GM18951 (cell line): ENCODE results near the gene YKT6.

ENCODE experiments used
- POLR2A ChIP-seq: IDR thresholded peaks from 4 replicates; pipeline ENCODE4 v1.6.1; 2011; ENCODE audit warnings: mild to moderate bottlenecking; ENCODE audit not compliant: insufficient read length, insufficient read depth; ENCODE audit errors: extremely low read depth
- in situ Hi-C: fragments of 300-500 bp; cut with MboI; formaldehyde crosslinking; loops from one replicate; pipeline ENCODE4 v1.12.0; 2022; ENCODE audit warnings: low sequenced_read_pairs, mixed read lengths, inconsistent platforms; ENCODE audit not compliant: unreplicated experiment

Gene YKT6

DNA sequence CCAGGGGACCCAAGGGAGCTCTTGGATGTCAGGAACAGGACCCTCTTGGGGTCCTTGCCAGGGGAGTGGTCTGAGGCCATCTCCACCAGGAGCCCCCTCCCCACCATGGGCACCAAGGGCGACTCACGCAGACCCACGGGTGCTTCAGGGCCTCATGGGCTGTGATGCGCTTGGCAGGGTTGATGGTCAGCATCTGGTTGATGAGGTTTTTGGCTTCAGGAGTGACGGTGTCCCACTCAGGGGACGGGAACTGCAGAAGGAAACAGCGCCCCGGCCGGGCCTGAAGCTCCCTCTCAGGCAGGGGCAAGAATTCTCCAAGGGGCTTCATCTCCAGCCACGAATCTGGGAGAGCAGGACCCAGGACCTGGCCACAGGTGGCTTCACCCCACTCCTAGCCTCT is 41.3 kb downstream of the YKT6 start:
- in situ Hi-C loops = loop anchor here (25.0 kb wide), 1 partner anchor 245 kb away; the partner anchor contains the start of gene NUDCD3
- no peak for TF ChIP-seq POLR2A

DNA sequence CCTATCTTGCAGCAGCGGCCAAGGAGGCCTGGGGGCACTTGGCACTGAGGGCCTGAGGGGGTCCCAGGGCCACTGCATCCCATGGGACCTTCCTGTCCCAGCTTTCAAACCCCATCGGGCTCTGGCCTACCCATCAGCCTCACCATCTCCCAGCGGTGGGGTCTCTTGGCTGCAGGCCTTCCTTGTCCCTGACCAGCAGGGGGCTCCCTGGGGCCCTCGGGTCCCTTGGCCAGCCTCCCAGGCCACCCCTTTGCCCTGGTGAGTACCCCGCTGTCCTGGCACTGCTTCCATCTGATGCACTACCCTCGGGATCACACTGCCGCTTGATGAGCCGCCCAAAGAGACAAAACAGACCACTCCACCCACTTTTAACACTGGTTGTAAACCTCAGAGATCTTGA is 43.5 kb downstream of the YKT6 start:
- TF ChIP-seq POLR2A = no peak
- in situ Hi-C loops = loop anchor here (25.0 kb wide), 1 partner anchor 243 kb away; the partner anchor contains the start of gene NUDCD3

DNA sequence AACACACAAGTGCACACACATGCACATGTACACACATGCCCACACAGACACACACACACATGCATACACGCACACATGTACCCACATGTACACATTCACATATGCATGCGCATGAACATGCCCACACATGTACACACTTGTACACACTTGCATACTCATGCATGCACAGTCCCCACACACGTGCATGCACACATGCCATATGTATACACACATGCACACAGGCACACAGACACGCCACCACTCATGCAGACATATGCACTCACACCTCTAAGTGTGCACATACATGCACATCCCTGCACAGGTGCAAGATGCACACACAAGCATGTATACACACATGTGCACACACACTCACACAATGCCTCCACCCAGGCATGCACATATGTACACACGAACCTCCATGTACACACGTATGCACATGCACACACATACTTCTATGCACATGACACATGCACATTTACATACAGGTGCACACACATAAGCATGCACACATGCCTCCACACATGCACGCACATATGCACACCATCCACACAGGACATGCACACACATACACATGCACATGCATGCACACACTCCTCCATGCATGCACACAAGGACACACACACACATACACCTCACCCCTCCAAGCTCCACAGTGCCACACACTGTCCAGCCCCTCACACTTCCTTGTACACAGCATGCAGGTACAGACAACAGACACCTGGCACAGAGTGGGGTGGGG is 45.8 kb downstream of the YKT6 start:
- no peak for TF ChIP-seq POLR2A
- in situ Hi-C loops = loop anchor here (25.0 kb wide), 1 partner anchor 241 kb away; the partner anchor contains the start of gene NUDCD3

DNA sequence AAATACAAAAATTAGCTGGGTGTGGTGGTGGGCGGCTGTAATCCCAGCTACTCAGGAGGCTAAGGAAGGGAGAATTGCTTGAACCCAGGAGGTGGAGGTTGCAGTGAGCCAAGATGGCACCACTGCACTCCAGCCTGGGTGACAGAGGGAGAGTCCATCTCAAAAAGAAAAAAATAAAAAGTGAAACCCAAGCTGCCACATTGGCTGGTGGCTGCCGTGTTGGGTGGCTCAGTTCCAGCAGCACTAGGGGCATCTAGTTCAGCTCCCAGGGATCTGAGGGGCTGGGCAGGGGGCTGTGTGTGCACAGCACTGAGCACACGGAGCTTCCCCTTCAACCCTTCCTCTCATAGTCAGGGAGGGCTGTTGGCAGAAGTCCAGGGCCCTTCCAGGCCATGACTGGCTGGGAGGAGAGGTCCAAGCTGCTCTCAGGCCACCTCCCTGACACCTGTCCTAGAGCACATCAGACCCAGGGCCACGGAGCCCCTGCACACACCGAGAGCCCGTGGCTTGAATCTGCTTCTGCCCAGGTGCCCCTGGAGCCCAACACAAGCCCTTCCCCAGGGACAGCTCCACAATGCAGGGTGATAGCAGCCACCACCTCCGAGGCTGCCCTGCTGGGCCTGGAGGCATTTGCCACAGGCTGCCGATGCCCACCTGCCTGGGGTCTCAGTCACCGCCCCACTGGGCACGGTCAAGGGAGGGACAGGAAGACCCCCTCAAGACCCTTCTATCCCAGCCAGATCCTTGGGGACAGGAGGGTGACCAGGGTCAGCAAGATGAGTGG is 47.3 kb downstream of the YKT6 start:
- in situ Hi-C loops = loop anchor here (25.0 kb wide), 1 partner anchor 239 kb away; the partner anchor contains the start of gene NUDCD3
- no peak for TF ChIP-seq POLR2A

DNA sequence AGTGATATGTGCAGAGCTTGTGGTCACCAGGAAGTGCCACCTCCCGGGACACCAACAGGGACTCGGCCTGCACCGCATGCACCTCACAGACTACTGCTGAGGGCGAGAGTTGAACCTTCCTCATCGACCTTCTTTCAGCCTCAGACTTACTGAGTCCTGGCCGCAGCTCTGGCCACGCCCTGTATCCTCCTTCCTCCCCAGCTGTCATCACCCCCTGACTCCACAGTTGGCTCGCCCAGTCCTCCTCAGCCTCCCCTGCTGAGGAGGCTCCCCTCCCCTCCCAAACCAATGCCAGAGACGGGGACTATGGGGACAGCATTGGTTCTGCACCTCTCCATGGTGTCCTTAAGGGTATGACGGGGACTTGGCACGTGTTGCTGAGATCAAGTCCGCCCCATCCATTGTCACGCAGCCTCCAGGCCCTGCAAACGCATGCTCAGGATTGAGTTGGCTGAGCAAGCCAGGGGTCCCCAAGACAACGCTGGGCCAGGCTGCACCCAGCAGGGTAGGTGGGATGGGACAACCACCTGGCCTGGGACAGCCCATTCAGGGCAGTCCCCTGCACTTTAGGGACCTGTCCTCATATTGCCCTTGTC is 49.0 kb downstream of the YKT6 start:
- in situ Hi-C loops = loop anchor here (25.0 kb wide), 1 partner anchor 238 kb away; the partner anchor contains the start of gene NUDCD3

DNA sequence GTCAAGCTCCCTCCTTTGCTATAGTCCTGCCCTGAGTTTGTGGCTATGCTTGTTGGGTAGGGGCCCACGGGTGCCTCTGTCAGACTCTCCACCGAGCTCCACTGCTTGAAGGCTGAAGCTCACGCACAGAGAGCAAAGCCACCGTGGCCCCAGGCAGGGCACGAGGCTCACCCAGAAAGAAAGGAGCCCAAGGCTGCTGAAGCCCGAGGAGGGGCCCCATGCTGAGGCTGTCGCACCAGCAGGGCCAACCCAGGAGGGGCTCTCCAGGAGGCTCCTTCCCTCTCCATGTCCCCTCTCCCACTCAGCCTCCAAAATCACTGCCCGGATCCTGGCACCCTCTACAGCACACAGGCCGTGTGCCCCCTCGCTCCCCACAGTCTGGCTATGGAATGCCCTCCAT is 50.5 kb downstream of the YKT6 start:
- in situ Hi-C loops = no loop called here
- TF ChIP-seq POLR2A = no peak

More for the DNA sequence above, 49.0 kb downstream of the YKT6 start:
- no peak for TF ChIP-seq POLR2A

DNA sequence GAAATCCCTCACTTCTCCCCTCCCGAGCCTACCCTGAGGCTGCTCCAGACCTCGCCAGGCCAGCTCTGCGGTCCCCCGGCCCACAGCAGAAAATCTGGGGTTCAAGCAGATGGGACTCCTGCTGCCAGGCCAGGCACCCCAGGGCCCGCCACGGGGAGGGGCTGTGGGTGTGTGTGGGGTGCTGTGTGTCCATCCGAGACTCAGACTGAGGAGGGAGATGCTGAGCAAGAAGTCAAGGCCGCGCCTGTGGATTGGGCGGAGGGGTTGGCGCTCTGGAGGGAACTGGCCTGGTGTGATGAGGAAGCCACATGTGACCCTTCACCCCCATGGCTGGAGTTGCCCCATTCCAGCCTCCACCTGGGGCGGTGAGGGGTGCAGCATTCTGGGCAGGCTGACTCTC is 51.1 kb downstream of the YKT6 start:
- in situ Hi-C loops = no loop called here
- TF ChIP-seq POLR2A = no peak

DNA sequence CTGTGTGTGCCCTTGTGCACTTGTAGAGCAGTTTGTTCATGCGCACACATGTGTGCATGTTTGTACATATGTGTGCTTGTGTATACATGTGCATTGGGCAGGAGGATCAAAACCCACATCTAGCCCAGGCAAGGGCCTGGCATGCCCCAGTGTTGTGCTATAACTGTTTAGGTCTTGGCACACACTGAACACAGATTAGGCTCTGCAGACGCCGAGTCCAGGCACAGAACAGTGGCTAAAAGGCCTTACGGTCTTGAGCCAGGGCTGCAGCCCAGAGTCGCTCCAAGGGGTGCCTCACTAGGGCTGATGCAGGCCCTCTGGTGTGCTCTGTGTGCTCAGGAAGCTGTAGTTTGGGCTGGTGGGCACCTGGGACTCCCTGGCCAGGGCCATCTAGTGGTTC is 55.7 kb downstream of the YKT6 start:
- no peak for TF ChIP-seq POLR2A

DNA sequence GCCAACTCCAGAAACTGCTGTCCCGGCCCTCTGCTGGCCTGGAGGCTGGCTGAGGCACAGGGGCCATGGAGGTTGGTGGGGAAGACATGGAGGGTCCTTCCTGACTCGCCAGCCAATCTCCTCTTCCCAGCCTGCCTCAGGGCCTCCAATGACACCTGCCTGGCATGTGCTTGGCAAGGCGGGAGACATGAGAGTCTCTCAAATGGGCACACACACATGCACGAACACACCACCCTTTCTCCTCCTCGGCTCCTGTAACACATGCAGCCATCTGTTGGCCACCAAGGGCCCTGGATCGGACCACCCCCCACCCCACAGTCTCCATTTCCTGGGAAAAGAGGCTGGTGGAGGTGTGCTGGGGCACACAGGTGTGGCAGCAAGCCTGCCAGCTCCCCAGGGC is 56.4 kb downstream of the YKT6 start:
- no peak for TF ChIP-seq POLR2A
- in situ Hi-C loops = no loop called here

More for the DNA sequence above, 55.7 kb downstream of the YKT6 start:
- in situ Hi-C loops = no loop called here

DNA sequence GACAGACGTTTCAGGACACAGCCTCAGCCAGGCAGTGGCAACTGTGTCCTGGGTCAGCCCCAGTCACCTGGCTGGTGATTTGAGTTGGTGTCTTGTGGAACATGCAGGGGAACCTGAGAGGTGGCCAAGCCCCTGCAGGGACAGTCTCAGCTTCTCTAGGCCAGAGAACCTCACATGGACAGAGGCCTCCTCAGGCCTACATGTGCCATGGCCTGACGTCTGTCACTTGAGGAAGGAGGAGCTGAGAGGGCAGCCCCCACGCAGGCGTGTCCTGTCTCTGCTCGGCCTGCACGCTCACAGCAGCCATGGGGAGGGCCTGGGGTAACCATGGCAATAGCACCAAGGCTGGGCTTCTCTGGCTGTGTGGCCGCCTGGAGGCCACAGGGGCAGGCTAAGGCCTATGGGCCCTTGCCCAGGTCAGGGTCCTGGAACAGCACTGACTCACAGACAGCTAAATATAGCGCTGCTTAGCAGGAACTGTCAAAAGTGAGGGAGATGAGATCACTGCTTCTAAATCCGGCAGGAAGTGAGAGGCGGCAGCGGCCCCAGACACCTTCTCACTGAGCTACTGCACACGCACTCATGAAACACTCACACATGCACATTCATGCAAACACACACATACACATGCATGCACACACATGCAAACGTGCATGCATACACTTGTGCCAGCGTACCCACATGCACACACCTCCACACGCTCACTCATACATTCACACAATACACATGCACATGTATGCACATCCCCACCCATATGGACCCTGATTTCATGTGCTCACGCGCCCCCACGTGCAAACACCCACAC is 57.0 kb downstream of the YKT6 start:
- TF ChIP-seq POLR2A = peak; percentile 30
- in situ Hi-C loops = no loop called here

DNA sequence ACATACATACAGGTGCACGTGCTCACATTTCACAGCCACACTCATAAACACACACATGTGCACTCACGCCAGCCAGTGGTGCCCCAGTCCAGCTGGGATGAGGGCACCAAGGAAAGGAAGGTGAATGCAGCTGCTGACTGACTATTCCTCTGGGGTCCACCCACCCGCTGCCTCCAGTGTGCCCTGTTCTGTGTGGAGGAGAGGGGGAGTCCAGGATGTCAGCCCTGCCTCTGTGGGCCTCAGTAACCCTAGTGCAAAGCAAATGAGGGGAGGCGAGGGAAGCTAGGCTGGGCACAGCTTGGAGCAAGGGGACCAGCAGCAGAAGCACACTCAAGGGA is 57.6 kb downstream of the YKT6 start:
- in situ Hi-C loops = no loop called here
- TF ChIP-seq POLR2A = no peak

DNA sequence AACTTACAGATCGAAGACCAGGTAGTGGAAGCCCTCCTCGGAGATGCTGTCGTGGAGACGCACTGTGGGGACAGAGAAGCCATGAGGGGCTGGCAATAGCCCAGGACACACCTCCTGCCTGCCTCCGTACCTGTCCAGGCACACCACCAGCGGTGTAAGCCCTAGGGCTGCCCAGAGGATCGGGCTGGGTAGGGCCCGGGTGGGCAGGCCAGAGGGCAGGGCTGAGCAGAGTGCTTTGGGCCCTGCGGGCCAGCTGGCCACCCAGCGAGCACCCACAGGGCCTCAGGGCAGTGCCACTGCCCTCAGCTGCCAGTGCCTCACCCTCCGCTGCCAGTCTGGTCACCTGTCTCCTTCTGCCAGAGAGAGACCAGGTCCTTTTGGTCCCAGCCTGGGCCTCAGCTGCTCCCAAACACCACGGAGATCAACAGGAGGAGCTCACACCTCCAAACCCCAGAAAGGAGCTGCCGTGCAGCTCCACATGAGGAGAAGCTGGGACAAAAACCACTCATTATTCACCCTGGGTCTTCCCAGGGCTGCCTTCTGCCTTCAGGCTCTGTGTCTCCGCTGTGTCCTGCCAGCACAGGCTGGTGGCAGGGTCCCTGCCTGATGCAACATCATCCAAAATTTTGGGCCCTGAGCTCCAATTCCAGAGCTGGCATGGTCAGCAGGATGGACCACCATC is 58.2 kb downstream of the YKT6 start:
- in situ Hi-C loops = no loop called here
- TF ChIP-seq POLR2A = no peak
